Loucy (cell line): ENCODE results near the gene FRAS1.

Experiments used
- EZH2phosphoT487 ChIP-seq: fragments of 200-600 bp; IDR thresholded peaks from 2 replicates; pipeline ENCODE4 v1.6.1; 2018; ENCODE audit warnings: antibody characterized with exemption, mild to moderate bottlenecking, moderate library complexity, borderline replicate concordance
- TF ChIP-seq, protein P1 (sequence below): fragments of 200-600 bp; sonication (generic); conservative IDR thresholded peaks from 2 replicates; pipeline ENCODE4 v1.5.1; 2014; ENCODE audit warnings: mild to moderate bottlenecking, antibody characterized with exemption, low read length

DNA sequence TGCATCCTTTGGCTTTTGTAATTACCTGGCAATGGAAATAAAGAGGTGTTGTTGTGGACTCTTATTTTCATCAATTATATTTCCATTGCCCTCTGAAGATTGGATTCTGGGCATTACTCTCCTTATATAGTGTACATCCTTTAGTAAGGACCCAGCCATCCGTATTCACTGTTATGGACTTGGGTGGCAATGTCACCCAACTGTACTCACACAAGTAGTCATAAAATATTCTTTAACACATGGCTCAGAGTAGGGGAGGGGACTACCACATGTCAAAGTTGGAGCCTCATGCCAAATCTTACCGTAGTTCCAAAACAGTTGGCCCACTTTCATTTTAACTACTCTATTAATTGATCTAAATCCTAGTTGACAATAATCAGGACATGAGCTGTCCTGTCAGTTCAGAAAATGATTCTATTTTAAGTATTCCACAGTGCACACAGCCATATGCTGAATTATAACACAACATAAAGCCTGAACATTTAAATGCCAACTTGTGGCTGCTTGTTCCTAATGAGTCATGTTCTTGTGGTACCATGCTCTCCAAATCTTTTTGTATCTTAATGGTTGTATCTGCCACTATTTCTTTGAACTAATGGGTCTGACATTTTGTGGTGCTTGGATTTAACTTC, 4.9 kb downstream of the FRAS1 start:
- TF ChIP-seq, protein P1, sequence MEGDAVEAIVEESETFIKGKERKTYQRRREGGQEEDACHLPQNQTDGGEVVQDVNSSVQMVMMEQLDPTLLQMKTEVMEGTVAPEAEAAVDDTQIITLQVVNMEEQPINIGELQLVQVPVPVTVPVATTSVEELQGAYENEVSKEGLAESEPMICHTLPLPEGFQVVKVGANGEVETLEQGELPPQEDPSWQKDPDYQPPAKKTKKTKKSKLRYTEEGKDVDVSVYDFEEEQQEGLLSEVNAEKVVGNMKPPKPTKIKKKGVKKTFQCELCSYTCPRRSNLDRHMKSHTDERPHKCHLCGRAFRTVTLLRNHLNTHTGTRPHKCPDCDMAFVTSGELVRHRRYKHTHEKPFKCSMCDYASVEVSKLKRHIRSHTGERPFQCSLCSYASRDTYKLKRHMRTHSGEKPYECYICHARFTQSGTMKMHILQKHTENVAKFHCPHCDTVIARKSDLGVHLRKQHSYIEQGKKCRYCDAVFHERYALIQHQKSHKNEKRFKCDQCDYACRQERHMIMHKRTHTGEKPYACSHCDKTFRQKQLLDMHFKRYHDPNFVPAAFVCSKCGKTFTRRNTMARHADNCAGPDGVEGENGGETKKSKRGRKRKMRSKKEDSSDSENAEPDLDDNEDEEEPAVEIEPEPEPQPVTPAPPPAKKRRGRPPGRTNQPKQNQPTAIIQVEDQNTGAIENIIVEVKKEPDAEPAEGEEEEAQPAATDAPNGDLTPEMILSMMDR: no peak
- TF ChIP-seq EZH2phosphoT487: no peak
